ENCODE measurements around the gene COLEC11. TPM values are rescaled to one million over a fixed set of nuclear protein-coding genes. Genes with fewer than 3 reads are reported as not detected.

The COLEC11 gene
- 0.50 to 0.62 TPM (median 0.55 TPM) in 5 replicates for total RNA-seq (2022; extraction: Qiagen RNA extraction)

DNA sequence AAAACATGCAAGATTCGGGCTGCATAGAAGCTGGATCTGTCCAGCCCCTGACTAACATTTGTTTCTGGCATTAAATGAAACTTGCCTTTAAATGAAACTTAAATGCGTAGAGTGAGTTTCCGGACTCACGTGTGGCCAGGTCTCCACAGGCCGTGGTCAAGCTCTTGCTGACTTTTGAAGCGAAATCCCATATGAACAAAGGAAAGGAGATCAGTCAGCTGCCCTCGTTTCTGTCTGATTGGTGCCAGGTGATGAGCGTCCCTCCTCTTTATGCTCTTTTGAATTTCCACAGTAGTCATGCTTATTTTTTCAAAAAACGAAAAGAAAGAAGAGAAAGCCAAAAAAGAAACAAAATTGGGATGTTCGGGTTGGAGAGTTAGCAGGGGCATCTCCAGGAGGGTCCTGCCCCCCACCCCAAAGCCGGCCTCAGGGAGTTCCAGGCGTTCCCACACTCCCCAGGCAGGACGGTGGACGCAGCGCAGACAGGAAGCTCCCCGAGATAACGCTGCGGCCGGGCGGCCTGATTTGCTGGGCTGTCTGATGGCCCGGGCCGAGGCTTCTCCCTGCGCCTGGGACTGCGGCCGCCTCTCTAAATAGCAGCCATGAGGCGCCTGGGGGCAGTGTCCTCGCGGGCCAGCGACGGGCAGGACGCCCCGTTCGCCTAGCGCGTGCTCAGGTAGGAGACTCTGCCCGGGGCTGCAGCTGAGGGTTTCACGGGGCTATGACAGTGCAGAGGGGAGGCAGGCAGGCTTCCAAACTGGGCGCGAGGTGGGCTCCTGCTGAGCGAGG lies at the start of gene COLEC11:
Gene COLEC11 (plus strand): TSS at position 620 of the 789 bp plus-strand sequence. CDS start 9,229 bp downstream, outside the sequence.

GRCh38 chr2:3558205-3559014 lies 36.5 kb upstream of the COLEC11 start, which contains the start of gene RNASEH1:
Gene RNASEH1, minus strand, starts transcription at chr2:3558333. Its CDS starts 73 bp downstream, at chr2:3558260.

GRCh38 chr2:3657881-3658280 lies 63.0 kb downstream of the COLEC11 start, which contains the start of gene ALLC:
Gene ALLC, plus strand, starts transcription at chr2:3658200. Its CDS starts 12,958 bp downstream, at chr2:3671158.

Other genes with a start within 250 kb of the COLEC11 start
- 41.5 to 42.0 TPM (median 41.6 TPM) in 5 replicates for gene EIPR1, start 217.3 kb upstream of the COLEC11 start, total RNA-seq (2022; extraction: Qiagen RNA extraction)
- 49.8 to 73.3 TPM (median 67.6 TPM) in 5 replicates for gene TRAPPC12, start 215.4 kb upstream of the COLEC11 start, total RNA-seq (2022; extraction: Qiagen RNA extraction)
- 53.1 to 64.3 TPM (median 54.6 TPM) in 5 replicates for gene ADI1, start 75.6 kb upstream of the COLEC11 start, total RNA-seq (2022; extraction: Qiagen RNA extraction)
- 45.7 to 58.0 TPM (median 52.0 TPM) in 5 replicates for gene RNASEH1, start 36.8 kb upstream of the COLEC11 start, total RNA-seq (2022; extraction: Qiagen RNA extraction)
- gene RPS7, start 19.9 kb upstream of the COLEC11 start, total RNA-seq (2022; extraction: Qiagen RNA extraction), result 2,916 to 4,264 TPM (median 2,985 TPM) in 5 replicates
- gene ALLC, start 63.1 kb downstream of the COLEC11 start, total RNA-seq (2022; extraction: Qiagen RNA extraction), result 0.06 to 0.13 TPM (median 0.12 TPM) in 4 of 5 replicates, not detected in the other
- gene DCDC2C, start 108.5 kb downstream of the COLEC11 start, total RNA-seq (2022; extraction: Qiagen RNA extraction), result 0.22 to 0.55 TPM (median 0.52 TPM) in 5 replicates